Choroid plexus epithelial cell (primary cell): ENCODE data around the gene RBM15.
A peak's percentile ranks its signal among the peaks of the same experiment; 100 is the strongest.

ENCODE experiments used
- DNase-seq: peaks from one replicate; pipeline ENCODE4 v3.0.0-alpha.2; 2010; ENCODE audit warnings: low read depth
- H3K4me3 ChIP-seq: 2 replicates; pipeline ENCODE4 v1.5.1; 2011; ENCODE audit warnings: low read depth, mild to moderate bottlenecking, control low read depth, low read length, moderate library complexity
- CTCF ChIP-seq: conservative IDR thresholded peaks from 2 replicates; pipeline ENCODE4 v1.5.1; 2011; ENCODE audit warnings: low read depth, mild to moderate bottlenecking, control low read depth, inconsistent platforms, low read length, moderate library complexity

RBM15 gene

GRCh38 chr1:110347182-110347893 is 8.2 kb downstream of the RBM15 start:
- DNase-seq, result no peak
- H3K4me3 ChIP-seq, result no peak overlapping the region
- TF ChIP-seq CTCF, result no peak

DNA sequence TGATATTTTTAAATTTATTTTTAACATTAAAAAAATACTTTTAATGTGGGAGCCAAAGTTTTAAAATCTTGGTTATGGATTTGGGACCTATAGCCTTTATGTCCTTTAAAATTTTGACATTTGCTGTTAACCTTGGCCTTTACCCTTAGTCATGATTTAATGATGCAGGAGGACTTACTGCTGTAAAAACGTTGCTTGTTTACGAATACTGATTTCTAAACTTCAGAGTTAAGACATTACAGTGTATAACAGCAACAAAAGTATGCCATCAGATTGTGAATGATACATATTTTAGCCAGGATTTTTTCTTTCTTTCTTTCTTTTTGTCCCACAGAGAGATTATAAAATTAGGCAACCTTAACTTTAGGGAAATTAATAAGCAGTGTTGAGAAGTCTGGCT is 8.9 kb downstream of the RBM15 start:
- no peak overlapping the region for H3K4me3 ChIP-seq
- DNase-seq, result no peak
- no peak for TF ChIP-seq CTCF

DNA sequence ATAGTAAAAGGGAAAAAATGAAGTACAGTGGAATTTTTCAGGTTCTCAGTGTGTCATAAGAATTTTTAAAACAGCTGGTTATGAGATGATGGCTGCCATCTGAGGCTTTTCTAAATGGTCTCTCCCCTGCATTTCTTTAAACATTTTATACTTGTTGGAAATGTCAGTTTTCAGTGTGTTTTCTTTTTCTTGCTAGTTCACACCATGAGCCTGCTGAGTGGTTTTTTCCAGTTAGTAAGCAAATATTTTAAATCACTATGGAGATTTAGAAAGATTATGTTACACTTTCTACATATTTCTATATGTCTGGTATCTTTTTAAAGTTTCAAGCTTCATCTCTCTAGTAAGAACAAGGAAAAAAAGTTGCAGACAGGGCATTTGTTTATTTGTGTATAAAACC is 9.6 kb downstream of the RBM15 start:
- DNase-seq, result peak; percentile 59
- no peak for TF ChIP-seq CTCF
- H3K4me3 ChIP-seq, result no peak overlapping the region

- H3K4me3 ChIP-seq, result no peak overlapping the region
- DNase-seq, result no peak
- TF ChIP-seq CTCF, result no peak
Observed at GRCh38 chr1:110350360-110350759, 11.2 kb downstream of the RBM15 start.

DNA sequence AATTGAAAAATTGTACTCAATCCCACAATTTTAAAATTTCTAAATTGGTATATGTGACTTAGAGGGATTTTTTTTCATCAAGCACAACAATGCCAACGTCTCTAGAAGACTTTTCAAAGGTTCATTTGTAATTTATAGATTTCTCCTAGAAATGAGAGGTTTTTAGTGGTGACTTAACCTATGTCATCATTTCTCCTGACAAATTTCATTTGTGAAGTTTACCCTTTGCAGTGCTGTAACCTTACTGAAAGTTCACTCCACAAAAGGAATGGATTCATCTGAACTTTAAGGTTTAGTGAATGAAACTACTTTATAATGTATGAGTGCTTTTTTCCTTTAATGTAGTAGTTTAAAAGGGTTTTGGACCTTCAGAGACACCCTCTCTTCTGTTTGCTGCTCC is 16.1 kb downstream of the RBM15 start:
- TF ChIP-seq CTCF, result no peak
- no peak for DNase-seq
- H3K4me3 ChIP-seq, result no peak overlapping the region

DNA sequence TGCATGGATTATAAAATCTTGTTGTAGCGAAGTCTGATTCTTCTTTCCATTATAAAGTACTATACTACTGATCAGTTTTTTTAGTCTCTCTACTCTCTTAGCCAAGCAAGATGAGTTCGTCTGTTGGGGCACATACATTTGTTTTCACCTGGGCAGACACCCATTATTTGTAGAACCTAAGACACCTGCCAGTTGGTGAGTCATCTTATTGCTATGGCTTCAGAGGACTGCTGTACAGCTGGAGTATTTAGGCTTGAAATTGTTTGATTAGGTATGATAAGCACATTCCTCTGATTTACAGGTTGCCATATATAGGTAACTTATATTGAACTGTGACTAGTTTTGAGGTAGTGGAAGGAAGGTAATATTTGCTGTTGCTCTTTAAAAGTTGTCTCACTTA is 17.2 kb downstream of the RBM15 start:
- no peak for TF ChIP-seq CTCF
- no peak for DNase-seq

DNA sequence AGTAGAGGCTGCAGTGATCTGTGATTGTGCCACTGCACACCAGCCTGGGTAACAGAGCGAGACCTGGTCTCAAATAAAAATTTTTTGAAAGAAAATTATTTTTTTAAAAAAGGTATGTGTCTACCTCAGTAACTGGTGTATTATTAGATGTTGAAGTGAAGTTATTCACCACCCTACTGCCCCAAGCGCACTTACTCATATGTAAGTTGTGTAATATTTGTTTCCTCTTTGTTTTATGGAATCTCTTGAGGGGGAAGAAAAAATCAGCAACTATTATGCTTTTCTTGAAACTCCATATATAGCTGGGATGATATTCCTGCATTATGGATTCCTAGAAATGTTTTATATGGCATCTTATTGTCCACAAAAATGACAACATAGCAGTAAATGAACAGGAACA is 21.3 kb downstream of the RBM15 start:
- no peak overlapping the region for H3K4me3 ChIP-seq
- no peak for TF ChIP-seq CTCF
- peak; percentile 20 for DNase-seq

More for the DNA sequence above, 17.2 kb downstream of the RBM15 start:
- no peak overlapping the region for H3K4me3 ChIP-seq
